Upper lobe of left lung (tissue), 4 donors: ENCODE data around the gene PROSER2.

Experiments
- EP300 ChIP-seq, 4 donors: sonication (generic); formaldehyde crosslinking; IDR thresholded peaks; one replicate each; pipeline ENCODE4 v1.5.1; 2017; ENCODE audit warnings: antibody characterized with exemption in 4 of 4, control low read depth in 2 of 4
- TF ChIP-seq, protein P1 (sequence below), 6 experiments: fragments of 450-650 bp in 4 of 6; fragments of 200-600 bp in 2 of 6; sonication (generic) in 2 of 6; IDR thresholded peaks; one replicate each; pipeline ENCODE4 v1.5.1; 2016 to 2019; ENCODE audit warnings: antibody characterized with exemption in 6 of 6

DNA sequence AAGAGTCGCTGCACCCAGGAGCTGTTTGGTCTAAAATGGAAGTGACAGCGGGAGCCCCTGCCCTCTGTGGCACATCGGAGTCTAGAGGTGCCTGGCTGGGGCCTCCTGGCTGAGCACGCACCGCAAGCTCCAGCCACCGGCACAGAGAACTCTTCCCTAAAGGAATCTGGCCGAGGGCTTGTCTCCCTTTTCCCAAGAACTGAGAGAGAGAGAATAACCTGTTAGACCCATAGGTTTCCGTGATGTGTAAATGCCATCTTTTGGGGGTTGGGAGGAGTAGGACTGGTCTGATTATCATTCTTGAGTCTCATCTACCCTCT lies 47.3 kb downstream of the PROSER2 start:
- TF ChIP-seq, protein P1, sequence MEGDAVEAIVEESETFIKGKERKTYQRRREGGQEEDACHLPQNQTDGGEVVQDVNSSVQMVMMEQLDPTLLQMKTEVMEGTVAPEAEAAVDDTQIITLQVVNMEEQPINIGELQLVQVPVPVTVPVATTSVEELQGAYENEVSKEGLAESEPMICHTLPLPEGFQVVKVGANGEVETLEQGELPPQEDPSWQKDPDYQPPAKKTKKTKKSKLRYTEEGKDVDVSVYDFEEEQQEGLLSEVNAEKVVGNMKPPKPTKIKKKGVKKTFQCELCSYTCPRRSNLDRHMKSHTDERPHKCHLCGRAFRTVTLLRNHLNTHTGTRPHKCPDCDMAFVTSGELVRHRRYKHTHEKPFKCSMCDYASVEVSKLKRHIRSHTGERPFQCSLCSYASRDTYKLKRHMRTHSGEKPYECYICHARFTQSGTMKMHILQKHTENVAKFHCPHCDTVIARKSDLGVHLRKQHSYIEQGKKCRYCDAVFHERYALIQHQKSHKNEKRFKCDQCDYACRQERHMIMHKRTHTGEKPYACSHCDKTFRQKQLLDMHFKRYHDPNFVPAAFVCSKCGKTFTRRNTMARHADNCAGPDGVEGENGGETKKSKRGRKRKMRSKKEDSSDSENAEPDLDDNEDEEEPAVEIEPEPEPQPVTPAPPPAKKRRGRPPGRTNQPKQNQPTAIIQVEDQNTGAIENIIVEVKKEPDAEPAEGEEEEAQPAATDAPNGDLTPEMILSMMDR (IDR thresholded peaks at IDR 0.05): no peak
- no peak for TF ChIP-seq EP300 (IDR thresholded peaks at IDR 0.05)
